ENCODE measurements around the gene NRG2. TPM values are rescaled to one million over a fixed set of nuclear protein-coding genes. Genes with fewer than 3 reads are reported as not detected.

The NRG2 gene
- total RNA-seq, 2 experiments from 2014 or later: 0.11 to 0.14 TPM

DNA sequence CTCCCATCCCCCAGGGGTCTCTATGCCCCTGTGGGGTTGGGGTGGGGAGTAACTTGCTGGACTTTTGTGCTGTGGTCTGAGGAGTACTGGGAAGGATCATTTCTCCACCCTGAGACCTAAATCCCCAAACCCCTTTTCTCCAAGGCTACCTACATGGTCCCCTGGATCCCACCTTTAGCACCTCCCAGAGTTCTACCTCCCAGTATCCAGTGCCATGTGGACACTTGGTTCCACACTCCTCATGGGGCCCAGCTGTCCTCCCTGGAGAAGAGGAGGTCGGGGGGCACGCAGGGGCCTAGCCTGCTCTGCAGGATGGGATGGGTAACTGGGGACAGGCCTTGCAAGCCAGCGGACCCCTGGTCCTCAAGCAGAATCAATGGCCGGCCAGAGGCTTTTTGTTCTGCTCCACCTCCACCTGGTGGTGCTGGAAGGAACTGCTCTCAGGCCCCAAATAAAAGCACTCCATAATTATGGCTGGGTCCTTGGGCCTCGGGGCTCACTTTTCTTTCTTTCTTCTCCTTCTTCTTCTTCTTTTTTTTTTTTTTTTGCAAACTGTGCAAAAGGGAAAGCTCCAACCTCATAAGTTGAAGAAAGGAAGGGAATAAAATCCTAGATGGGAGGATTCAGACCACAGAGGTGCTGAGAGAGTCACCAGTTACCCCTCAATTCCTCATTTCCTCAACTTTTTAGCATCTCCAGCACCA lies 179.1 kb downstream of the NRG2 start:
- Mint-ChIP-seq H3K4me3 (no peak overlapping the region), H3K36me3 (ENCODE audit: low read depth) (no peaks in the 10 kb centered on the region), H3K27ac (no peak overlapping the region), H3K27me3 (peaks cover 12% of the 10 kb centered on the region), H3K4me1 (no peaks in the 10 kb centered on the region), H3K9me3 (ENCODE audit: low read depth) (no peaks in the 10 kb centered on the region)
- peak; percentile 68 for ATAC-seq
- intact Hi-C loops (cut with DNase I, micrococcal nuclease): loop anchor here (1.0 kb wide), 2 partner anchors 77 to 104 kb away; no protein-coding TSS in a partner anchor
- ChIA-PET POLR2A (no interaction called here), CTCF (interaction anchor here (0.6 to 3.1 kb wide), 10 partner anchors 13 to 796 kb away, joined by 3 to 25 read pairs (median 4); no protein-coding TSS in a partner anchor)
- DNase-seq: peak; percentile 75

DNA sequence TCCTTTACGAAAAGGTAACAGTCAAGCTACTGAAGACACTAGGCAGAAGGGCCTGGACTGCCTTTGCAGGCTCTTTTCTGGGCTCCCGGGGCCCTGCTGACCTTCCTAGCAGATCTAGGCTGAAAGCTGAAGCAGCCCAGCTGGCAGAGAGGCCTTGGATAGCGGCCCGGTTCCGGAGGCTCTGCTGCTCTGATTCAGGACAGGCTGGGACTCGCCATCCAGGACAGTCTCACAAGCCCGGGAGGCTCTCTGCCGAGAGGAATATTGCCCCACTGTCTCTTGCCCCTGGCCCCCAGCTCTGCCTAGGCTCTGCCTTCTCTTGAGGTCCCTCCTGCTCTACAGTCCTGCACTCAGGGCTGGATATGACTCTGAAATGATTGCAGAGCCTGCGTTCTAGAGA lies 179.7 kb downstream of the NRG2 start:
- H3K4me1 Mint-ChIP-seq: no peaks in the 10 kb centered on the region
- POLR2A ChIA-PET: no interaction called here

DNA sequence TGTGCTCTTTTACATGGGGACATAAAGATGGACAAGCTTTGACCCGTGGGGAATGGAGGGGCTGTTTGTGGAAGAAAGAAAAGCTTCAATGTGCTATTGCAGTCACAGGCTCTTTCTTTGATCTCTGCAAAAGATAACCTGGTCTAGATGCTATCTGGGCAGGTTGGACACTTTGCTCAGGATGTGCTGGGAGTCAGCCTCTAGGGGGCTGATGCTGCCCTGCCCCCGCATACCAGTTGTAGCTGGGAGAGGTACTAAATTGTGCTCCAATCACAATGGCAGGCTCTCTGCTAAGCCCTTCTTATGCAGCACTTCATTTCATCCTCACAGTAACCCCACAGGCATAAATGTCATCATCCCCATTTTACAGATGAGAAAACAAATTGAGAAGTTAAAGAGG lies 180.3 kb downstream of the NRG2 start:
- POLR2A ChIA-PET: no interaction called here
- Mint-ChIP-seq H3K4me1 (no peaks in the 10 kb centered on the region), H3K36me3 (ENCODE audit: low read depth) (no peaks in the 10 kb centered on the region), H3K4me3 (no peak overlapping the region), H3K27ac (no peak overlapping the region), H3K9me3 (ENCODE audit: low read depth) (no peaks in the 10 kb centered on the region), H3K27me3 (peaks cover 10% of the 10 kb centered on the region)
- CTCF ChIA-PET: interaction anchor here (0.6 to 3.1 kb wide), 12 partner anchors 9 to 106 kb away, joined by 3 to 25 read pairs (median 4); no protein-coding TSS in a partner anchor
- intact Hi-C loops (cut with DNase I, micrococcal nuclease): no loop called here
- DNase-seq (no peak), ATAC-seq (no peak)

More for the DNA sequence above, 179.7 kb downstream of the NRG2 start:
- H3K27me3 Mint-ChIP-seq: peaks cover 12% of the 10 kb centered on the region
- CTCF ChIA-PET: interaction anchor here (0.6 to 3.1 kb wide), 15 partner anchors 9 to 795 kb away, joined by 3 to 25 read pairs (median 4); no protein-coding TSS in a partner anchor
- no peak overlapping the region for H3K27ac Mint-ChIP-seq
- DNase-seq (no peak), ATAC-seq (no peak)
- H3K9me3 Mint-ChIP-seq (ENCODE audit: low read depth): no peaks in the 10 kb centered on the region
- intact Hi-C loops (cut with DNase I, micrococcal nuclease): no loop called here
- H3K36me3 Mint-ChIP-seq (ENCODE audit: low read depth): no peaks in the 10 kb centered on the region
- no peak overlapping the region for H3K4me3 Mint-ChIP-seq

DNA sequence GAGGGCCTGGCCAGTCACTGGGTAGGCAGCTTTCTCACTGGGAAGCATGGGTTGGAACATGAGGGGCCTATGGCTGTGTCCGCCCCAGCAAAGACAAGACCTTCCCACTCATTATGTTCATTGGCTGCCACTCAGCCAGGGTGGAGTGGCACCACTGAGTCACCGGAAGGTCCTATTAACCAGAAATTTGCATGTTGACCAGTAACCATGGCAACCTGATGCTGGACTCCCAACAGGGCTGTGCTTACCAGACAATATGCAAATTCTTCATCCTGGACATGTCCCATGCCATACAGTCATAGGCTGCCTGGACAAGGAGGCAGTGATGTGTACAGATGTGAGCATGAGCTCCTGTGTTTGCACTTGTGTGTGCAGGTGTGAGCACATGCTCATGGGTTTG lies 180.8 kb downstream of the NRG2 start:
- intact Hi-C loops (cut with DNase I, micrococcal nuclease): no loop called here
- Mint-ChIP-seq H3K4me3 (no peak overlapping the region), H3K9me3 (ENCODE audit: low read depth) (no peaks in the 10 kb centered on the region), H3K4me1 (no peaks in the 10 kb centered on the region), H3K36me3 (ENCODE audit: low read depth) (no peaks in the 10 kb centered on the region), H3K27ac (no peak overlapping the region), H3K27me3 (peaks cover 10% of the 10 kb centered on the region)
- POLR2A ChIA-PET: no interaction called here
- DNase-seq (no peak), ATAC-seq (no peak)
- CTCF ChIA-PET: interaction anchor here (0.6 to 3.1 kb wide), 10 partner anchors 10 to 106 kb away, joined by 3 to 25 read pairs (median 5); no protein-coding TSS in a partner anchor

DNA sequence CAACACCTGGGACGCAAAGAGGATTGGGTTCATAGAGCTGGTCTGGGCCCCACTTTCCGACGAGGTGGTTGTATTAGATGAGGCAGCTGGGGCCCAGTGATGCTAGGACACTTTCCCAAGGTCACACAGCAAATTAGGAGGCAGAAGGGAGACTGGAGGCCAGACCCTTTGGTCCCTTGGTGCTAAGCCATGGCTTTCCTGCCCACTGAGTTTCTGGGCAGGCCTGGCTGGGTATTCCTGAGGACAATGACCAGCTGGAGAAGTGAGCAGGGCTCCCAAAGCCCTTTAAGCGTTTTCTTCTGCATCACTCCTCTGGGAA lies 181.3 kb downstream of the NRG2 start:
- no peaks in the 10 kb centered on the region for H3K4me1 Mint-ChIP-seq
- H3K27me3 Mint-ChIP-seq: peaks cover 7% of the 10 kb centered on the region
- no peaks in the 10 kb centered on the region for H3K36me3 Mint-ChIP-seq (ENCODE audit: low read depth)
- no peak overlapping the region for H3K4me3 Mint-ChIP-seq
- intact Hi-C loops (cut with DNase I, micrococcal nuclease): no loop called here
- no peak for ATAC-seq
- no peak overlapping the region for H3K27ac Mint-ChIP-seq
- no peak for DNase-seq
- no peaks in the 10 kb centered on the region for H3K9me3 Mint-ChIP-seq (ENCODE audit: low read depth)
- ChIA-PET POLR2A (no interaction called here), CTCF (interaction anchor here (0.7 to 3.1 kb wide), 6 partner anchors 10 to 143 kb away, joined by 3 to 25 read pairs (median 5); no protein-coding TSS in a partner anchor)

DNA sequence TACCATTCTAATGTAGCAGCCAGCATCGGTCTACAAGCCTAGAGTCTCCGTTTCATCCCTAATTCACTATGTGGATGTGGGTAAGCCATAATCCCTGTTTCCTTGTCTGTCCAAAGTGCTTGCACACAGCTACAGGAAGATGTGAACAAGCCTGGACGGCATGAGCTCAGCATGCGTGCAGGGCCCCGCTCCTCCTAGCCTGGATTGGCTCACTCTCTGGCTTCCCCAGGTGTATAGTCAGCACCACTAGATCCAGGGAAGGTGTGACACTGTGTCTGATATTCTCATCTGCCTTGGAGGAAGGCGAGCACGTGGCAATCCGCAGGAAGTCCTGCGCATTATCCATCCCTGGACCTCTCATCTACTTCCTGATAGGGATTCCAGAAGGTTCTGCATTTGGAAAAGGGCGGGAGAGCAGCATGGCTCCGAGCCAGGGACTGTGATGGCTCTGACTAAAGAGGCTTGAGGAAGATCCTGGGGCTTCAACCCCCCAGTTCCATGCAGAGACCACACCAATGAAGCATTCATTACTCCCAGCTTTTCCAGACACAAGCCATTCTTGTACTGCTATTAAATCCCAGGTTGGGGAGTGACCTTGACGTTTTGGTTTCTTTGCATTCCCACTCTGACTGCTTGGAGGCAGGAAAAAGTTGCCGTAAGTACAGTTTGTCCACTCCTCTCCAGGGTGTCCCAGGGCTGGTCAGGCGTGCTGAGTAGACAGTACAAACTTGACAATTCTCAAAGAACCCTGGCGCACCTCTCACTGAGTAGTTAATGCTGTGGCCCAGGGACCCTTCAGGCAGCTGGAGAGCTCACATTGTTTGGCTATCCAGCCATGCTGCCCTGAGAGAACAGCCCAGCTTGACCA lies 181.8 kb downstream of the NRG2 start:
- H3K9me3 Mint-ChIP-seq (ENCODE audit: low read depth): no peaks in the 10 kb centered on the region
- POLR2A ChIA-PET: no interaction called here
- intact Hi-C loops (cut with DNase I, micrococcal nuclease): no loop called here
- no peaks in the 10 kb centered on the region for H3K36me3 Mint-ChIP-seq (ENCODE audit: low read depth)
- H3K27ac Mint-ChIP-seq: no peak overlapping the region
- no peaks in the 10 kb centered on the region for H3K4me1 Mint-ChIP-seq
- no peak overlapping the region for H3K4me3 Mint-ChIP-seq
- H3K27me3 Mint-ChIP-seq: peaks cover 4% of the 10 kb centered on the region
- CTCF ChIA-PET: interaction anchor here (0.6 to 3.1 kb wide), 6 partner anchors 11 to 686 kb away, joined by 3 to 25 read pairs (median 3); no protein-coding TSS in a partner anchor
- no peak for DNase-seq
- no peak for ATAC-seq

DNA sequence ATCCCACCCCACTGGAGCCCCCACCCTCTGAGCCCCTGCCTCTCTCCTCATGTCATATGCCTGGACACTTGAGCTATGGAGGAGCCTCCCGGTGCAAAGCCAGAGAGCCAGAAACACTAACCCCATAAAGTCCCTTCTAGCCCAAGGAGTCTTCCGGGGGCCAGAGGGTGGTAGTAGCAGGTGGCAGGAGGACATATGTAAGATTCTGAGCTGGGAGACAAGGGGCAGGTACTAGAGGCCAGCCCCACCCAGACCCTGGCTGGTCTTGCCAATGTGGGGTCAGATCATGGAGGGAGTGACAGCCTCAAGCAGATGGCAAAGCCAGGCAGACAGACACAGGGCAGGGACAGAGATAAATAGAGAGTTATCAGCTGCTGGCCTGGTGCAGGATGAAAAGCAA lies 184.1 kb downstream of the NRG2 start:
- intact Hi-C loops (cut with DNase I, micrococcal nuclease): no loop called here
- ChIA-PET CTCF (interaction anchor here (0.7 to 1.4 kb wide), 4 partner anchors 10 to 110 kb away, joined by 3 to 4 read pairs (median 3); no protein-coding TSS in a partner anchor), POLR2A (no interaction called here)
- H3K9me3 Mint-ChIP-seq (ENCODE audit: low read depth): no peaks in the 10 kb centered on the region
- no peak overlapping the region for H3K27ac Mint-ChIP-seq
- ATAC-seq: no peak
- H3K36me3 Mint-ChIP-seq (ENCODE audit: low read depth): no peaks in the 10 kb centered on the region
- no peak overlapping the region for H3K4me3 Mint-ChIP-seq
- H3K27me3 Mint-ChIP-seq: no peaks in the 10 kb centered on the region
- no peaks in the 10 kb centered on the region for H3K4me1 Mint-ChIP-seq
- DNase-seq: no peak

DNA sequence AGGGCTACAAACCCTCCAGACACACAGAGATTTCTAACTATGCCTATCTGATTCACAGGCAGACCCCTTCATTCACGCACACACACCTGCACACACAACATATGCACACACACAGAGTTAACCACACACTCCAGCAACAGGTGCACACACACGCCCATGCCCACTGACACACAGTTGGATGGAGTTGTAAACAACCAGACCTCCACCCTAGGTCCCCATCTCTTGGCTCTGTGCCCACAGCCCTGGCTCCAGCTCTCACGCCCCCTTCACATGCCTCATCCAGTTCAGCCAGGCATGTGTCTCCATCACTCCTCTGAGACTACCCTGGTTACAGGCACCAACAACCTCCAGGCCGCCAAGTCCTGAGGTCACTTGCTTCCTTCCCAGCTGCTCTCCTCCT lies 186.4 kb downstream of the NRG2 start:
- Mint-ChIP-seq H3K9me3 (ENCODE audit: low read depth) (no peaks in the 10 kb centered on the region), H3K4me3 (no peak overlapping the region), H3K36me3 (ENCODE audit: low read depth) (no peaks in the 10 kb centered on the region), H3K4me1 (no peaks in the 10 kb centered on the region), H3K27ac (no peak overlapping the region), H3K27me3 (no peaks in the 10 kb centered on the region)
- CTCF ChIA-PET: interaction anchor here (0.8 to 1.7 kb wide), 3 partner anchors 65 to 112 kb away, joined by 3 to 6 read pairs (median 3); no protein-coding TSS in a partner anchor
- DNase-seq: no peak
- ATAC-seq: no peak
- POLR2A ChIA-PET: no interaction called here
- intact Hi-C loops (cut with DNase I, micrococcal nuclease): no loop called here

DNA sequence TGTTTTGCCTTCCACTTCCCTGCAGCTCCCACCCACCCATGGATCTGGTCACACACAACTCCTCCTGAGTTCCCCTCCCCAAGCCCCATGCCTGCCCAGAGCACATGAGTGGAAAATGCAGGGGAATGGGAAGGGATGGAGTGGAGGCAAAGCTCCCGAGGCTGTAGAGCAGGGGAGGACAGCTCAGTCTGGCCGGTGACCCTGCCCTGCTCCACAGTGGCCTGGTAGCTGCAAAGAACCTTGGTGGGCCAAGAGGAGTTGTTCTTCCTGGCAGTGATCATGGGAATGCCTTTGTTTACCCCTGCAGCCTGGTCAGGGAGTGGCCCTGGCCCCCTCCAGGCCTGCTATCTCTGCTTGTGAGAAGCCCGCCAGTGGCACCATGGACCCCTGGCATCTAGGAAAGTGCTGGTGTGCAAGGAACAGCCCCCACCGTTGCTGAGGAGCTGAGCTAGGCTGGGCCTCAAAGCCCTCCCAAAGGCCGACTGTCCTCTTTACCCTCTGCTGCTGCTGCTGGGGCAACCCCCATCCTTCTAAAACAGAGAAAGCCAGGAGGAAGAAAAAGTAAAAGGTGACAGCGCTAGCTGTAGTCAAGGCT lies 187.1 kb downstream of the NRG2 start:
- POLR2A ChIA-PET: no interaction called here
- no peaks in the 10 kb centered on the region for H3K4me1 Mint-ChIP-seq

DNA sequence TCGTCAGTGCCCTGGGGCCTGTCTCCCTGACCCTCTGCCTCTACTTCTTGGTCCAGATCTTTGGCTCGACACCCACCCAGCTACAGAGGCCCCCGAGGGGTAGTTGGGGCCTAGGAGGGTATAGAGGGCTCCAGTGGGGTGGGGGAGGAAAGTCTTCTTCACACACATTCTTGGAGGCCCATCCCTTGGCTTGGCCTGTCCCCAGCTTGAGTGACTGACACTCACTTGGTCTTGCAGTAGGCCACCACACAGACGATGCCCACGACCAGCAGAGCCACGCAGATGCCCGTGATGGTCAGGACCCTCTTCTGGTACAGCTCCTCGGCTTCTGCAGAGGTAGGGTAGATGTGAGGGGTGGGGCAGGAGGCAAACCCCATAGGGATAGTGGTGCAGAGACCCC lies 187.6 kb downstream of the NRG2 start:
- Mint-ChIP-seq H3K27me3 (no peaks in the 10 kb centered on the region), H3K36me3 (ENCODE audit: low read depth) (no peaks in the 10 kb centered on the region), H3K4me1 (no peaks in the 10 kb centered on the region), H3K9me3 (ENCODE audit: low read depth) (no peaks in the 10 kb centered on the region), H3K27ac (no peak overlapping the region), H3K4me3 (no peak overlapping the region)
- ChIA-PET POLR2A (no interaction called here), CTCF (interaction anchor here (0.6 to 1.7 kb wide), 3 partner anchors 18 to 114 kb away, joined by 3 to 6 read pairs (median 3); no protein-coding TSS in a partner anchor)
- DNase-seq (no peak), ATAC-seq (no peak)
- intact Hi-C loops (cut with DNase I, micrococcal nuclease): no loop called here

More for the DNA sequence above, 187.1 kb downstream of the NRG2 start:
- no peak for ATAC-seq
- no peaks in the 10 kb centered on the region for H3K9me3 Mint-ChIP-seq (ENCODE audit: low read depth)
- no peak overlapping the region for H3K4me3 Mint-ChIP-seq
- H3K27me3 Mint-ChIP-seq: no peaks in the 10 kb centered on the region
- no peak for DNase-seq
- H3K27ac Mint-ChIP-seq: no peak overlapping the region
- intact Hi-C loops (cut with DNase I, micrococcal nuclease): no loop called here
- no peaks in the 10 kb centered on the region for H3K36me3 Mint-ChIP-seq (ENCODE audit: low read depth)
- CTCF ChIA-PET: interaction anchor here (0.8 to 1.7 kb wide), 3 partner anchors 64 to 113 kb away, joined by 3 to 6 read pairs (median 3); no protein-coding TSS in a partner anchor

DNA sequence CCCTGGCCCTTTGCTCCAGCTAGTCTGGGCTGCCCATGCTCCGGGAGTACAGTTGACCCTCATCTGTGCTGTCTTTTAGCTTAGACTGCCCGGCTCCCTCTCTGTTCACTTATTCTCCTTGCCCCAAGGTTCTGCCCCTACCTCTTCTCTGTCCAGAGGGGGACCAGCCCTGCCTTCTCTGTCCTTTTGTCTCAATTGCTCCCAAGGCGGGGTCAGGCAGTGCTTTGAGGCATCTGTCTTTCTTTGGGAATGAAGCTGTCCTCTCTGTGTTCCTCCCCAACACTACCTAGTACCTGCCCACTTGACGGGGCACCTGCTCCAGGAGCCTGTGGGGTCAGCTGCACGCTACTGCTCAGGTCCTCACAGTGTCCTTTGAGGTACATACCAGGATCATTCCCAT lies 188.1 kb downstream of the NRG2 start:
- ChIA-PET CTCF (interaction anchor here (0.6 to 0.9 kb wide), 3 partner anchors 18 to 68 kb away, joined by 3 to 4 read pairs (median 3); no protein-coding TSS in a partner anchor), POLR2A (no interaction called here)
- Mint-ChIP-seq H3K27me3 (no peaks in the 10 kb centered on the region), H3K36me3 (ENCODE audit: low read depth) (no peaks in the 10 kb centered on the region), H3K4me1 (no peaks in the 10 kb centered on the region), H3K4me3 (no peak overlapping the region), H3K9me3 (ENCODE audit: low read depth) (no peaks in the 10 kb centered on the region), H3K27ac (no peak overlapping the region)
- intact Hi-C loops (cut with DNase I, micrococcal nuclease): no loop called here
- ATAC-seq: no peak
- no peak for DNase-seq
